Neural crest cell (in vitro differentiated cells): Measurements from ENCODE around the gene WDR70. TPM values are rescaled to one million over a fixed set of nuclear protein-coding genes. Genes with fewer than 3 reads are reported as not detected.

Source experiments
- DNase-seq: peaks from one replicate; pipeline ENCODE4 v3.0.0; 2021; ENCODE audit warnings: low read depth, mixed read lengths, low spot score
- H3K27ac Mint-ChIP-seq: one replicate; pipeline ENCODE4 v1.8.0; 2021; ENCODE audit warnings: mild to moderate bottlenecking, mixed read lengths; ENCODE audit not compliant: unreplicated experiment
- H3K27me3 Mint-ChIP-seq: 2 replicates; pipeline ENCODE4 v1.8.0; 2021; ENCODE audit warnings: low read depth, mild to moderate bottlenecking, mixed read lengths
- H3K36me3 Mint-ChIP-seq: 2 replicates; pipeline ENCODE4 v1.8.0; 2021; ENCODE audit warnings: low read depth, mild to moderate bottlenecking, mixed read lengths
- H3K4me1 Mint-ChIP-seq: 2 replicates; pipeline ENCODE4 v1.8.0; 2021; ENCODE audit warnings: mixed read lengths
- H3K4me3 Mint-ChIP-seq: one replicate; pipeline ENCODE4 v1.8.0; 2021; ENCODE audit warnings: mild to moderate bottlenecking, mixed read lengths
- H3K9me3 Mint-ChIP-seq: 2 replicates; pipeline ENCODE4 v1.8.0; 2021; ENCODE audit warnings: mixed read lengths
- CTCF ChIP-seq: fragments of 200-600 bp; sonication (generic); conservative IDR thresholded peaks from 2 replicates; pipeline ENCODE4 v1.5.0; 2021; ENCODE audit warnings: antibody characterized with exemption, mild to moderate bottlenecking
- total RNA-seq: library from RNA; stranded (reverse); gene quantifications from 2 replicates; pipeline ENCODE4 v1.2.1, GENCODE V29; 2021

Gene WDR70
- total RNA-seq, 1 donor from 2014 or later = 46.5 TPM

DNA sequence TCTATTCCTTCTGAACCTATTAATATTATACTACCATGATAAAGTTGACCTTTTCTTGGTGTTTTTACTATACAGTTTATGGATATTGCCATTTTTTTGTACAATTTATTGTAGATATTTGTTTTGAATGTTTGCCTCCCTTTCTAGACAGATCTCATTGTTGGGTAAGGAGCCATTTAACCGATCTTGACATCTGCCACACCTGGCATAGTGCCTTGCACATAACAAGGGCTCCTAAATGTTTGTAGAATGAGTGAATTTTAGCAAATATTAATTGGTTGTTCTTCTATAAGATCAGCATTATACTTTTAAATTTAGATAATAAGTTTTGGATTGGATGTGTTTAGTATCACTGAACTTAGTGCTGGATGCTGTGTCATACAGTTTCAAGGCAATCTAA, 285.4 kb downstream of the WDR70 start:
- Mint-ChIP-seq H3K27me3 (no peaks in the 10 kb centered on the region), H3K4me1 (peaks cover 13% of the 10 kb centered on the region), H3K9me3 (peaks cover 2% of the 10 kb centered on the region), H3K4me3 (no peak overlapping the region), H3K36me3 (peaks cover 2% of the 10 kb centered on the region), H3K27ac (no peak overlapping the region)
- DNase-seq = no peak
- TF ChIP-seq CTCF = no peak

- no peaks in the 10 kb centered on the region for H3K27me3 Mint-ChIP-seq
- no peak overlapping the region for H3K27ac Mint-ChIP-seq
- H3K4me1 Mint-ChIP-seq = peaks cover 13% of the 10 kb centered on the region
- no peak for DNase-seq
- no peak for TF ChIP-seq CTCF
- H3K4me3 Mint-ChIP-seq = no peak overlapping the region
- H3K9me3 Mint-ChIP-seq = peaks cover 2% of the 10 kb centered on the region
- peaks cover 7% of the 10 kb centered on the region for H3K36me3 Mint-ChIP-seq
These were observed 286.2 kb downstream of the WDR70 start for GRCh38 chr5:37665272-37665671.

- H3K36me3 Mint-ChIP-seq = peaks cover 7% of the 10 kb centered on the region
- peaks cover 2% of the 10 kb centered on the region for H3K9me3 Mint-ChIP-seq
- TF ChIP-seq CTCF = no peak
- H3K4me1 Mint-ChIP-seq = peaks cover 13% of the 10 kb centered on the region
- H3K27me3 Mint-ChIP-seq = no peaks in the 10 kb centered on the region
- H3K27ac Mint-ChIP-seq = no peak overlapping the region
- H3K4me3 Mint-ChIP-seq = no peak overlapping the region
- DNase-seq = no peak
These were observed 286.8 kb downstream of the WDR70 start for GRCh38 chr5:37665889-37666288.

DNA sequence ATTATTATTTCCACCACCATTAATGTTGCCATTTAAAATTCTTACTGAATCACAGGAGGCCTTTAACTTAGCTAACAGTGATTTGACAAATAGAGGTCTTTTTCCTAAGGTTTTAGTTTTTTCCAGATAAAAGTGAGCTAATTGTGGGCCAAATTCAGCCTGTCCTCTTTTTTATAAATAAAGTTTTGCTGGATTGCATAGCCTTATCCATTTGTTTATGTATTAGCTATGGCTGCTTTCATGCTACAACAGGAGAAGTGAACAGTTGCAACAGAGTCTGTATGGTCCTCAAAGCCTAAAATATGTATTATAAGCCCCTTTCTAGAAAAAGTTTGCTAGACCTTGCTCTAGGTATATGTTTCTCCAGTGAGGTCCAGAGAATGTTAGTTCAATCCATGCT, 288.3 kb downstream of the WDR70 start:
- H3K27ac Mint-ChIP-seq = no peak overlapping the region
- H3K36me3 Mint-ChIP-seq = peaks cover 7% of the 10 kb centered on the region
- TF ChIP-seq CTCF = no peak
- H3K9me3 Mint-ChIP-seq = peaks cover 2% of the 10 kb centered on the region
- DNase-seq = no peak
- H3K27me3 Mint-ChIP-seq = no peaks in the 10 kb centered on the region
- no peak overlapping the region for H3K4me3 Mint-ChIP-seq
- H3K4me1 Mint-ChIP-seq = peaks cover 5% of the 10 kb centered on the region

DNA sequence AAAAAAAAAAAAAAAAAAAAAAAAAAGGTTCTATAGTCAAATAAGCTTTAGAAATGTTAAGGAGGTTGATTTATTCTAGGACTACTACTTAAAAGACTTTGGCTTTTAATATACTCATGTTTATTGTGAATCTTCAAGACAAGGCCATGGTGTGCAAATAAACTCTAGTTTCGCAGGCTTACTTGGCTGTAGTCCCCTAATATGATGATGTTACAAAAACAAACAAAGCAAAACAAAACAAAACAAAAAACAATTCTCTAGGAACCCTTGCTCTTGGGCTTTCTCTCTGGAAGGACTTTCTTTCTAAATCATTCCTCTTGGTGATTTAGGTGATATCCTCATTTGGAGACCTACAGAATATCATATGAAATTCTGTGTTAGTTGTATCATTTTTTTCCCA, 288.7 kb downstream of the WDR70 start:
- H3K4me1 Mint-ChIP-seq = peaks cover 5% of the 10 kb centered on the region
- TF ChIP-seq CTCF = no peak
- H3K4me3 Mint-ChIP-seq = no peak overlapping the region
- no peaks in the 10 kb centered on the region for H3K27me3 Mint-ChIP-seq
- DNase-seq = no peak
- no peak overlapping the region for H3K27ac Mint-ChIP-seq
- H3K36me3 Mint-ChIP-seq = peaks cover 7% of the 10 kb centered on the region
- peaks cover 2% of the 10 kb centered on the region for H3K9me3 Mint-ChIP-seq
